GM10266 (cell line): ENCODE measurements around the gene HTR3C.

Experiments used
- DNase-seq: peaks from one replicate; pipeline ENCODE4 v3.0.0; 2012; ENCODE audit errors: extremely low spot score
- TF ChIP-seq, protein P1 (sequence below): IDR thresholded peaks from 2 replicates; pipeline ENCODE4 v1.5.1; 2012; ENCODE audit warnings: mild to moderate bottlenecking, low read depth; ENCODE audit not compliant: control insufficient read depth, insufficient read depth; ENCODE audit errors: missing control alignments

Gene HTR3C

GRCh38 chr3:184099806-184100686, 47.2 kb downstream of the HTR3C start:
- no peak for DNase-seq
- TF ChIP-seq, protein P1, sequence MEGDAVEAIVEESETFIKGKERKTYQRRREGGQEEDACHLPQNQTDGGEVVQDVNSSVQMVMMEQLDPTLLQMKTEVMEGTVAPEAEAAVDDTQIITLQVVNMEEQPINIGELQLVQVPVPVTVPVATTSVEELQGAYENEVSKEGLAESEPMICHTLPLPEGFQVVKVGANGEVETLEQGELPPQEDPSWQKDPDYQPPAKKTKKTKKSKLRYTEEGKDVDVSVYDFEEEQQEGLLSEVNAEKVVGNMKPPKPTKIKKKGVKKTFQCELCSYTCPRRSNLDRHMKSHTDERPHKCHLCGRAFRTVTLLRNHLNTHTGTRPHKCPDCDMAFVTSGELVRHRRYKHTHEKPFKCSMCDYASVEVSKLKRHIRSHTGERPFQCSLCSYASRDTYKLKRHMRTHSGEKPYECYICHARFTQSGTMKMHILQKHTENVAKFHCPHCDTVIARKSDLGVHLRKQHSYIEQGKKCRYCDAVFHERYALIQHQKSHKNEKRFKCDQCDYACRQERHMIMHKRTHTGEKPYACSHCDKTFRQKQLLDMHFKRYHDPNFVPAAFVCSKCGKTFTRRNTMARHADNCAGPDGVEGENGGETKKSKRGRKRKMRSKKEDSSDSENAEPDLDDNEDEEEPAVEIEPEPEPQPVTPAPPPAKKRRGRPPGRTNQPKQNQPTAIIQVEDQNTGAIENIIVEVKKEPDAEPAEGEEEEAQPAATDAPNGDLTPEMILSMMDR: no peak
